Ishikawa (cell line): ENCODE results near the gene TRPC6.

Experiments used
- CREB1 ChIP-seq: IDR thresholded peaks from 2 replicates; pipeline ENCODE4 v1.6.1; 2012; ENCODE audit warnings: low read depth
- EP300 ChIP-seq: IDR thresholded peaks from 2 replicates; pipeline ENCODE4 v1.6.1; 2012; ENCODE audit warnings: borderline replicate concordance
- RAD21 ChIP-seq: IDR thresholded peaks from 2 replicates; pipeline ENCODE4 v1.6.1; 2012; ENCODE audit warnings: low read depth
- TAF1 ChIP-seq: IDR thresholded peaks from 2 replicates; pipeline ENCODE4 v1.6.1; 2012; ENCODE audit warnings: low read depth, mild to moderate bottlenecking
- YY1 ChIP-seq: IDR thresholded peaks from 2 replicates; pipeline ENCODE4 v1.6.1; 2012; ENCODE audit warnings: low read depth
- ZBTB7A ChIP-seq: IDR thresholded peaks from 2 replicates; pipeline ENCODE4 v1.6.1; 2012; ENCODE audit warnings: low read depth
- TF ChIP-seq, protein P1 (sequence below): IDR thresholded peaks from 2 replicates; pipeline ENCODE4 v1.6.1; 2012; ENCODE audit warnings: low read depth, mild to moderate bottlenecking
- TF ChIP-seq, protein P2 (sequence below): IDR thresholded peaks from 2 replicates; pipeline ENCODE4 v1.6.1; 2012

DNA sequence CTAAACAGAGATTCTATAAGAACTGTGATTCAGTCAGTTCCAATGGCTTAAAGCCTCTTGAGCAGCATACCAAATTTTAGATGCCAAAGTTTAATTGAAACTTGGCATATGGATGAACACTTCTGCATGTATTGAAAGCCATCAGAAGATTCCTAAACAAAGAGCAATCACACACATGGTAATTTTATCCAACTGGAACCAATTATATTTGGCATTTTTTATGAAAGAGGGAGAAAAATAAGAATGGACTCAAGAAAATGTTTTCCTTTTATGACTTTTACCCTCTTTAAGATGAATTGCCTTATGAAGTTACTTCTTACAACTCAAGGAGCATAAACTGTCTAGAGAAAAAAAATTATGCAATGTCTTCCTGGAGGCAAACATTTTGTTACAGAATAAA is 7.4 kb downstream of the TRPC6 start:
- TF ChIP-seq, protein P1, sequence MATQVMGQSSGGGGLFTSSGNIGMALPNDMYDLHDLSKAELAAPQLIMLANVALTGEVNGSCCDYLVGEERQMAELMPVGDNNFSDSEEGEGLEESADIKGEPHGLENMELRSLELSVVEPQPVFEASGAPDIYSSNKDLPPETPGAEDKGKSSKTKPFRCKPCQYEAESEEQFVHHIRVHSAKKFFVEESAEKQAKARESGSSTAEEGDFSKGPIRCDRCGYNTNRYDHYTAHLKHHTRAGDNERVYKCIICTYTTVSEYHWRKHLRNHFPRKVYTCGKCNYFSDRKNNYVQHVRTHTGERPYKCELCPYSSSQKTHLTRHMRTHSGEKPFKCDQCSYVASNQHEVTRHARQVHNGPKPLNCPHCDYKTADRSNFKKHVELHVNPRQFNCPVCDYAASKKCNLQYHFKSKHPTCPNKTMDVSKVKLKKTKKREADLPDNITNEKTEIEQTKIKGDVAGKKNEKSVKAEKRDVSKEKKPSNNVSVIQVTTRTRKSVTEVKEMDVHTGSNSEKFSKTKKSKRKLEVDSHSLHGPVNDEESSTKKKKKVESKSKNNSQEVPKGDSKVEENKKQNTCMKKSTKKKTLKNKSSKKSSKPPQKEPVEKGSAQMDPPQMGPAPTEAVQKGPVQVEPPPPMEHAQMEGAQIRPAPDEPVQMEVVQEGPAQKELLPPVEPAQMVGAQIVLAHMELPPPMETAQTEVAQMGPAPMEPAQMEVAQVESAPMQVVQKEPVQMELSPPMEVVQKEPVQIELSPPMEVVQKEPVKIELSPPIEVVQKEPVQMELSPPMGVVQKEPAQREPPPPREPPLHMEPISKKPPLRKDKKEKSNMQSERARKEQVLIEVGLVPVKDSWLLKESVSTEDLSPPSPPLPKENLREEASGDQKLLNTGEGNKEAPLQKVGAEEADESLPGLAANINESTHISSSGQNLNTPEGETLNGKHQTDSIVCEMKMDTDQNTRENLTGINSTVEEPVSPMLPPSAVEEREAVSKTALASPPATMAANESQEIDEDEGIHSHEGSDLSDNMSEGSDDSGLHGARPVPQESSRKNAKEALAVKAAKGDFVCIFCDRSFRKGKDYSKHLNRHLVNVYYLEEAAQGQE: no peak
- TF ChIP-seq RAD21: no peak
- TF ChIP-seq TAF1: no peak
- TF ChIP-seq ZBTB7A: no peak
- no peak for TF ChIP-seq YY1
- no peak for TF ChIP-seq EP300
- TF ChIP-seq, protein P2, sequence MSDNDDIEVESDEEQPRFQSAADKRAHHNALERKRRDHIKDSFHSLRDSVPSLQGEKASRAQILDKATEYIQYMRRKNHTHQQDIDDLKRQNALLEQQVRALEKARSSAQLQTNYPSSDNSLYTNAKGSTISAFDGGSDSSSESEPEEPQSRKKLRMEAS: no peak
- no peak for TF ChIP-seq CREB1
